ENCODE measurements around the gene CAVIN4.

- TF ChIP-seq, protein P1, sequence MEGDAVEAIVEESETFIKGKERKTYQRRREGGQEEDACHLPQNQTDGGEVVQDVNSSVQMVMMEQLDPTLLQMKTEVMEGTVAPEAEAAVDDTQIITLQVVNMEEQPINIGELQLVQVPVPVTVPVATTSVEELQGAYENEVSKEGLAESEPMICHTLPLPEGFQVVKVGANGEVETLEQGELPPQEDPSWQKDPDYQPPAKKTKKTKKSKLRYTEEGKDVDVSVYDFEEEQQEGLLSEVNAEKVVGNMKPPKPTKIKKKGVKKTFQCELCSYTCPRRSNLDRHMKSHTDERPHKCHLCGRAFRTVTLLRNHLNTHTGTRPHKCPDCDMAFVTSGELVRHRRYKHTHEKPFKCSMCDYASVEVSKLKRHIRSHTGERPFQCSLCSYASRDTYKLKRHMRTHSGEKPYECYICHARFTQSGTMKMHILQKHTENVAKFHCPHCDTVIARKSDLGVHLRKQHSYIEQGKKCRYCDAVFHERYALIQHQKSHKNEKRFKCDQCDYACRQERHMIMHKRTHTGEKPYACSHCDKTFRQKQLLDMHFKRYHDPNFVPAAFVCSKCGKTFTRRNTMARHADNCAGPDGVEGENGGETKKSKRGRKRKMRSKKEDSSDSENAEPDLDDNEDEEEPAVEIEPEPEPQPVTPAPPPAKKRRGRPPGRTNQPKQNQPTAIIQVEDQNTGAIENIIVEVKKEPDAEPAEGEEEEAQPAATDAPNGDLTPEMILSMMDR (conservative IDR thresholded peaks at IDR 0.05; ENCODE audit: low read depth, low read length): no peak
- TF ChIP-seq EZH2 (IDR thresholded peaks at IDR 0.05; ENCODE audit: low read length, unreplicated experiment): no peak
Observed at GRCh38 chr9:100598641-100599145, 20.8 kb downstream of the CAVIN4 start.
